PC-9 (cell line): ENCODE results near the gene TTLL1.

Experiments used
- CTCF ChIP-seq: fragments of 200-600 bp; sonication (generic); conservative IDR thresholded peaks from 2 replicates; pipeline ENCODE4 v1.6.1; 2017; ENCODE audit warnings: mixed run types, antibody characterized with exemption, mild to moderate bottlenecking, moderate library complexity
- EZH2 ChIP-seq: fragments of 200-600 bp; sonication (generic); IDR thresholded peaks from 2 replicates; pipeline ENCODE4 v1.8.0; 2017; ENCODE audit warnings: antibody characterized with exemption, low read depth

- TF ChIP-seq CTCF (no peak), EZH2 (no peak)
Measured at GRCh38 chr22:43015677-43016042, 73.5 kb downstream of the TTLL1 start.
